Sciatic nerve (tissue), 2 donors: Measurements from ENCODE around the gene STX19. TPM values are rescaled to one million over a fixed set of nuclear protein-coding genes. Genes with fewer than 3 reads are reported as not detected.
A peak's percentile ranks its signal among the peaks of the same experiment; 100 is the strongest.
"Not testable (repeated sequence)": the region's sequence is repeated elsewhere in the genome, so short reads cannot be mapped to it uniquely, and the experiment has no call there.

ENCODE experiments used
- ATAC-seq: fragments of 200-7000 bp; cut with Tn5 transposase; one replicate; pipeline ENCODE4 v1.9.1; 2020; ENCODE audit warnings: mild to moderate bottlenecking, moderate library complexity
- DNase-seq: peaks from one replicate; pipeline ENCODE4 v3.0.0-alpha.2; 2020; ENCODE audit warnings: low spot score
- intact Hi-C: fragments of 100-400 bp; cut with DNase I; formaldehyde crosslinking; loops from one replicate; pipeline ENCODE4 v1.14.2; 2022
- total RNA-seq: library from RNA; stranded (reverse); fragmentation: NEBNext Ultra II Directional; extraction: Animal tissue kit (Norgen Biotek cat#: 25700); gene quantifications from one replicate; pipeline ENCODE4 v1.2.1, GENCODE V29; 2021
- donor health status: DM: no; HTN: no; CAD: no.
- donor health status: DM: no; HTN: no; CAD: no.

Gene STX19
- total RNA-seq, 1 donor from 2014 or later, result 0.31 TPM

DNA sequence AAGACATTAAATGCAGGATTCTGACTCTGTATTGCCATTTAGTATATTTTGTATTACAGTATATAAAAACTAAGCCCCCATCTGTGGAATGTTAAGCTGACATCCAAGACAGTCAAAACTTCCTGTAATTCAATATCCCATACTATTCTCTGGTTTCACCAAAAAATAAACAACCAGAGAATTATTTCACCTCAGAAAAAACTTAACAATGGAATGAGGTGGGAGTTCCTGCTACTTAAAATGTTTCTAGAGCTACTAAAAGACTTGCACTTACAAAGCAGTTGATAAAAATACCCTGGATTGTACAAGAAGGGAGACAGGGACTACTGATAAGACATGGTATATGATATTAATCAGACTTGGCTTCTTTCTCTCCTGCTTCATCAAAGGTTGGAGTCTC, 40.1 kb downstream of the STX19 start:
- intact Hi-C loops, result no loop called here
- ATAC-seq (no peak), DNase-seq (no peak)

DNA sequence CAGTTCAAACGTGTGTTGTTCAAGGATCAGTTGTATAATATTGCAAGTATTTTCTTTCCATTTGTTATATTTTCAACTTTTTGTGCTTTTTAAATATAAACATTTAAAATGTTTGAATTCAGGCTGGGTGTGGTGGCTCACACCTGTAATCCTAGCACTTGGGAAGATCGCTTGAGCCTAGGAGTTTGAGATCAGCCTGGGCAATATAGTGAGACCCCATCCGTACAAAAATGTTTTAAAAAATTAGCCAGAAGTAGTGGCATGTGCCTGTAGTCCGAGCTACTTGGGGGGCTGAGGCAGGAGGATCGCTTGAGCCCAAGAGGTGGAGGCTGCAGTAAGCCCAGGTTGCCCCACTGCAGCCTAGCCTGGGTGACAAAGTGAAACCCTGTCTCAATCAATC, 43.8 kb downstream of the STX19 start:
- intact Hi-C loops, result no loop called here
- no peak for DNase-seq
- ATAC-seq, result no peak

DNA sequence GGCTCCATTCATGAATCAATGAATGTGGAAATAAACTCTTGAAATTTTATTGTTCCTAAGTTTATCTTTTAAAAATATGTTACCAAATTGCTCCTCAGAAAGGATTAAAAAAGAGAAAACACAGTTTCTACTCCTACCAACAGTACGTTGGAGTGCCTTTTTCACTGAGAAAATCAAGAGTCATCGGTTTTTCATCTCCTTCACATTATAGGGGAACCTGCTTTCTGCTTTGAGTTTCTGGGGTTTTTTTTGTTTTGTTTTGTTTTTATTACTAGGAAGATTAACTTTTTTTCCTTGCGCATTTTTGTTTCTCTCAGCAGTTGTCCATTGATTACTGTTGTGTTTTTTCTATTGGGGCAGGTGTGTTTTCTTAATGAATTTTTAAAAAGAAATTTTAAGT, 45.0 kb downstream of the STX19 start:
- no peak for ATAC-seq
- no peak for DNase-seq
- intact Hi-C loops, result no loop called here

DNA sequence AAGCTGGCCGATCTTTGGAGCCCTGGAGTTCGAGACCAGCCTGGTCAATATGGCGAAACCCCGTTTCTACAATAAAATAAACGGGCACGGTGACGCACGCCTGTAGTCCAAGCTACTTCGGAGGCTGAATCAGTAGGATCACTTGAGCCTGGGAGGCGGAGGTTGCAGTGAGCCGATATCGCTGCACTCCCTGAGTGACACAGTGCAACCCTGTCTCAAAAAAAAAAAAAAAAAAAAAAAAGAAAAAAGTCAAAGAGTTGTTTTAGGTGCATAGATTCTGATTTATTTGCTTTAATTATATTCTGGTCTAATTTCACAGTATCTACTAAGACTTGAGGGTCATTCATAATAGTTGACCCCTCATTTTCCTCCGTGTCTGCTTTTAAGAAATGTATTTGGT, 46.7 kb downstream of the STX19 start:
- intact Hi-C loops, result no loop called here
- DNase-seq (no peak), ATAC-seq (no peak)

DNA sequence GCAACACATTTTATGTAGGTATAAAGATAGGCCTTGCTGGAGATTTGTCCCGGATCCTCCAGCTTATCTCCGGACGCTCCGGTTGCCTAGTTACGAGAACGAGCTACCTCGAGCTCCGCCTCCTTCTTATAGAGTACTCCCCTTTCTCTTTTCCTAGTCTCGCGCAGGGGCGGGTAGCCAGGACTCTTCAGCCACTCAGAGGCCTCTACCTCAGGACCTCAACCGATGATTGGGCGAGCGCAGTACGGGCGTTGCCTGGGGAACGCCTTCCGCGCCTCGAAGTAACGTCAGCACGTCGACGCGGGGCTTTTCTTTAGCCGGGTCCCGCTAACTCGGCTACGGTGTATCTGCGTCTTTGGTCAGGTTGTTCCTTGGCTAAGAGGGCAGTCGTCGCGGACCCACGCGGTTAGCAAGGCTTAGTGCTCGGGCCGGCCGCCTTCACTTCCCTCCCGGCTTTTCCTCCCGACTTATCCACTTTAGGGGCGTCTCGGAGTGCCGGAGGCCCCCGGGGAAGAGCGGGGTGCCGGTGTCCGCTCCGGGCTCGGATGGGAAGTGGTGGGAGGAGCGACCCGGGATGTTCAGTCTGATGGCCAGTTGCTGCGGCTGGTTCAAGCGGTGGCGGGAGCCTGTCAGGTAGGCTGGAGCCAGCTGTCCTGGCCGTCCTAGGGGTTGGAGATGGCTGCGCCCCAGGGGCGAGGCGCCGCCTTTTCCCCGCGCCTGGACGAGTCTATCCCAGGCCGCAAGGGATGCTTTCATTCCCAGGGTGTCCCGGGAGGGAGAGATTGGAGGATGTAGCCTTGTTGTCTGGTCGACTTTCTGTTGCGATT, 48.3 kb downstream of the STX19 start, which contains the start of gene ARL13B:
TSS of gene ARL13B (plus strand) at position 306 of the 827 bp plus-strand sequence. CDS start at position 575, 269 bp downstream.
- intact Hi-C loops, result no loop called here
- ATAC-seq, result peak; percentile 100
- DNase-seq, result peak; percentile 97

DNA sequence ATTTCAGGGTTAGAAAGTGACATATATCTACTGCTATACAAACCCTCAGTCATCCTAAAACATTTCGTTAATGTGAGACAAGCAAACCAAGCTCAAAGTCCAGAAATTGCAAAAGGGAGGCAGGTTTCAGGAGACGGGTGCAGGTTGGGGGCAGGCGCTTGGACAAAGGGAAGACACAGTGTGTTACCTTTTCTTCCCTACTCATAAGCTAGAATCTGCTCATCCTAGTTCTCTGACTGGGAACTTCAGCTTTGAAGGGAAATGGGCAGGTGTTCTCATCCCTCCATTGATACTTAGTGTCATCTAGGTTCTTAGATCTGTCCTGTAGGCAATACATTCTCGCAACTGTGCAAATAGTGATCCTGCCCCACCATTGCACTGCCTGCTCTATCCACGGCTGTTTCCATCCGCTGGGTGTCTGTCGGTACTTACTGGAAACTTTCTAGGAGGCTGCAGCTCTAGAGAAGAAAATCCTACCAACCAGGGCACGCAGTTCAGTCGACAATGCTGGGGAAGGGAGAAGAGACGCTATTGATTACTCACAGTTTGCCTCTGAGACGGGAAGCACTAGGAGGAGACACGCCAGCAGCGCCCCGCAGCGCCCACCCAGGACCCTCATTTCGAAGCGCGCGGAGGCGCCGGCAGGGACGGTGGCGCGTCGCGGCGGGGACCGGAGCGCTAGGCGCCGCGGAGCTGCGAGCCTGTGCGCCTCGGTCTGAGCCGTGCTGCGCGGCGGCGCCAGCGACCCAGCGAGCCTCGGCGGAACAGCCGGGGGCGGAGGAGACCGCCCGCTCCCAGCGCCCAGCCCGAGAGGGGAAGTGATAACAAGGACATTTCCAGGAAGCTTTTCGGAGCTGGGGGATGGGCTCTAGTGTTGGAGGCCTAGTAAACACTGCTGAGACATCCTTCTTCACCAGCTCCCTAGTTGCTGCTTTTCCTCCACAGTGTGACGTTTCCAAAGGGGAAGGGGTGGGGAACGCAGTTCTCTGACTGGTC, 55.0 kb downstream of the STX19 start, which contains the start of gene PROS1:
TSS of gene PROS1 (minus strand) at position 766 of the 996 bp plus-strand sequence. CDS start at position 619, 147 bp downstream.
- intact Hi-C loops, result no loop called here
- DNase-seq (peak; percentile 93), ATAC-seq (peak; percentile 97)

DNA sequence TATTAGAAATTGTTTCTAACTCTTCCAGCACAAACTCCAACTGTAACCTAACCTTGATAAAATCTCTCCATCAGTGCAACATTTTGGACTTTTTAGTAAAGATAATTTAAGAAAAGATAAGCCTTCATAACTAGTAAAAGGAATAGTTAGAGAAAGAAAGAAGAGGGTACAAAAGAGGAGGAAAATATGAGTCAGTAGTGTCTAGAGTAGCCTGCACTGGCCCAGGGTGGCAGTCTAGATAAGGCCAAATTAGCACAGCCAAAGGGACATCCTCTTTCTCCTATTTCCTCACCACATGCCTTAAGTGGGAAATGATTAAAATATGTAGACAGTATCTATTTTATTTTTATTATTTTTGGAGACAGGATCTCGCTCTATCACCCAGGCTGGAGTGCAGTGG, 58.4 kb downstream of the STX19 start:
- DNase-seq (no peak), ATAC-seq (no peak)
- intact Hi-C loops, result no loop called here

DNA sequence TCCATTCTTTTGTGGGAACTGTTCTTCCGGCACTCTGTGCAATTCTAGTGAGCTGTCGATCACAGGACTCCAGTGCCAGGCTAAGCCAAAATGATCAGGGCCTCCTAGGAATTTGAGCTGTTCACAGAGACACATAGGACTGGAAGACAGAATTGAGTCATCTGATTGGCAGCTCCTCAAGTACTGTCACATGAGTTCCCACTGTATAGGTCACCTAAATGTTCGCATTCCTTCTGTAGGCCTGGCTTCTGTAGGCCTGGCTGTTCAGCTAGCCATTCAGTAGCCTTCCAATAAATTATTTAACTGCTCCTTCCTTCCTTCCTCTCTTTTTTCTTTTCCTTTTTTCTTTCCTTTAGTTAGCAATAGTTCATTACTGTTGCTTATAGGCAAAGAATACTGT, 59.0 kb downstream of the STX19 start:
- intact Hi-C loops, result no loop called here
- ATAC-seq (no peak), DNase-seq (no peak)

DNA sequence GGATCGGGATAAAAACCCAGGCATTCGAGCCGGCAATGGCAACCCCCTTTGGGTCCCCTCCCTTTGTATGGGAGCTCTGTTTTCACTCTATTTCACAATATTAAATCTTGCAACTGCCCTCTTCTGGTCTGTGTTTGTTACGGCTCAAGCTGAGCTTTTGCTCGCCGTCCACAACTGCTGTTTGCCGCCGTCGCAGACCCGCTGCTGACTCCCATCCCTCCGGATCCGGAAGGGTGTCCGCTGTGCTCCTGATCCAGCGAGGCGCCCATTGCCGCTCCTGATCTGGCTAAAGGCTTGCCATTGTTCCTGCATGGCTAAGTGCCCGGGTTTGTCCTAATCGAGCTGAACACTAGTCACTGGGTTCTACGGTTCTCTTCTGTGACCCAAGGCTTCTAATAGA, 63.3 kb downstream of the STX19 start:
- intact Hi-C loops, DNase-seq, ATAC-seq: not testable (repeated sequence)

Other genes starting within 250 kb of the STX19 start
- gene PROS1, start 54.7 kb downstream of the STX19 start, total RNA-seq, result 261 TPM
- gene ARL13B, start 48.4 kb downstream of the STX19 start, total RNA-seq, result 29.7 TPM
- 11.5 TPM for gene DHFR2, start 34.3 kb upstream of the STX19 start, total RNA-seq
- 14.0 TPM for gene NSUN3, start 34.5 kb upstream of the STX19 start, total RNA-seq